Osteoblast (primary cell): ENCODE results near the gene FAF1. TPM values are rescaled to one million over a fixed set of nuclear protein-coding genes. Genes with fewer than 3 reads are reported as not detected.

Experiments
- DNase-seq: peaks from one replicate; pipeline ENCODE4 v3.0.0; 2011; ENCODE audit warnings: low spot score, mixed read lengths; ENCODE audit not compliant: insufficient read length; ENCODE audit errors: missing footprints
- H2AFZ ChIP-seq: 2 replicates; pipeline ENCODE4 v1.6.0; 2011; ENCODE audit warnings: mild to moderate bottlenecking, low read length
- H3K27ac ChIP-seq: 2 replicates; pipeline ENCODE4 v1.5.1; 2011; ENCODE audit warnings: mild to moderate bottlenecking, low read depth, low read length, moderate library complexity
- H3K27me3 ChIP-seq: 2 replicates; pipeline ENCODE4 v1.6.0; 2012; ENCODE audit warnings: mild to moderate bottlenecking, control low read depth, inconsistent platforms, low read length, moderate library complexity; ENCODE audit not compliant: insufficient read depth
- H3K36me3 ChIP-seq: 2 replicates; pipeline ENCODE4 v1.5.1; 2011; ENCODE audit warnings: mild to moderate bottlenecking, low read length, control low read depth, moderate library complexity; ENCODE audit not compliant: insufficient read depth
- H3K4me1 ChIP-seq: 2 replicates; pipeline ENCODE4 v1.5.1; 2011; ENCODE audit warnings: mild to moderate bottlenecking, low read length, control low read depth, moderate library complexity; ENCODE audit not compliant: insufficient read depth
- H3K4me2 ChIP-seq: 2 replicates; pipeline ENCODE4 v1.6.0; 2011; ENCODE audit warnings: mild to moderate bottlenecking, low read length; ENCODE audit not compliant: insufficient read depth
- H3K4me3 ChIP-seq: fragments of 200-600 bp; sonication (generic); 3 replicates; pipeline ENCODE4 v1.5.1; 2012; ENCODE audit warnings: mild to moderate bottlenecking, low read length, inconsistent platforms; ENCODE audit not compliant: insufficient read depth
- H3K79me2 ChIP-seq: 2 replicates; pipeline ENCODE4 v1.6.0; 2012; ENCODE audit warnings: mild to moderate bottlenecking, low read length, control low read depth, inconsistent platforms; ENCODE audit not compliant: insufficient read depth
- H3K9me3 ChIP-seq: 2 replicates; pipeline ENCODE4 v1.5.1; 2011; ENCODE audit warnings: low read depth, low read length, control low read depth
- H4K20me1 ChIP-seq: 2 replicates; pipeline ENCODE4 v1.6.0; 2012; ENCODE audit warnings: mild to moderate bottlenecking, low read length, control low read depth; ENCODE audit not compliant: insufficient read depth
- CTCF ChIP-seq: IDR thresholded peaks from 2 replicates; pipeline ENCODE4 v1.5.1; 2011; ENCODE audit warnings: mild to moderate bottlenecking, low read depth, low read length, moderate library complexity; ENCODE audit errors: extremely low read depth
- total RNA-seq: library from RNA; depleted of rRNA; stranded (reverse); fragments of >200 nt; gene quantifications from 2 replicates; pipeline ENCODE4 v1.2.3, GENCODE V29; 2012

Gene FAF1
- total RNA-seq, 1 donor = 40.5 TPM

GRCh38 chr1:50858761-50859160, 101.3 kb downstream of the FAF1 start:
- Histone ChIP-seq H3K4me2 (no peak overlapping the region), H4K20me1 (peaks cover 9% of the 10 kb centered on the region), H3K4me3 (no peak overlapping the region), H3K79me2 (peaks cover 53% of the 10 kb centered on the region), H3K27me3 (no peaks in the 10 kb centered on the region), H3K27ac (no peak overlapping the region), H3K9me3 (no peaks in the 10 kb centered on the region), H2AFZ (no peak overlapping the region), H3K4me1 (no peaks in the 10 kb centered on the region), H3K36me3 (no peaks in the 10 kb centered on the region)
- no peak for DNase-seq
- TF ChIP-seq CTCF = no peak

GRCh38 chr1:50857702-50858101, 102.4 kb downstream of the FAF1 start:
- no peak for DNase-seq
- no peak overlapping the region for H2AFZ ChIP-seq
- H3K4me3 ChIP-seq = no peak overlapping the region
- no peaks in the 10 kb centered on the region for H3K27me3 ChIP-seq
- no peaks in the 10 kb centered on the region for H3K36me3 ChIP-seq
- peaks cover 4% of the 10 kb centered on the region for H4K20me1 ChIP-seq
- no peaks in the 10 kb centered on the region for H3K9me3 ChIP-seq
- H3K4me2 ChIP-seq = no peak overlapping the region
- peaks cover 46% of the 10 kb centered on the region for H3K79me2 ChIP-seq
- no peak for TF ChIP-seq CTCF
- no peaks in the 10 kb centered on the region for H3K4me1 ChIP-seq
- H3K27ac ChIP-seq = no peak overlapping the region

- DNase-seq = no peak
- Histone ChIP-seq H3K27ac (no peak overlapping the region), H3K9me3 (no peaks in the 10 kb centered on the region), H3K79me2 (peaks cover 11% of the 10 kb centered on the region), H3K27me3 (no peaks in the 10 kb centered on the region), H3K4me1 (no peaks in the 10 kb centered on the region), H3K4me2 (peak overlapping the region; percentile 39), H3K36me3 (no peaks in the 10 kb centered on the region), H2AFZ (no peak overlapping the region), H4K20me1 (peaks cover 4% of the 10 kb centered on the region), H3K4me3 (no peak overlapping the region)
- TF ChIP-seq CTCF = no peak
Measured at GRCh38 chr1:50853325-50853724, 106.7 kb downstream of the FAF1 start.

GRCh38 chr1:50852889-50853288, 107.2 kb downstream of the FAF1 start:
- no peaks in the 10 kb centered on the region for H3K4me1 ChIP-seq
- H2AFZ ChIP-seq = no peak overlapping the region
- no peak for TF ChIP-seq CTCF

More at GRCh38 chr1:50852889-50853288, 107.2 kb downstream of the FAF1 start:
- Histone ChIP-seq H3K79me2 (peaks cover 8% of the 10 kb centered on the region), H3K27ac (no peak overlapping the region), H3K36me3 (no peaks in the 10 kb centered on the region), H4K20me1 (no peaks in the 10 kb centered on the region), H3K4me3 (no peak overlapping the region), H3K4me2 (peak overlapping the region; percentile 39), H3K9me3 (no peaks in the 10 kb centered on the region), H3K27me3 (no peaks in the 10 kb centered on the region)
- no peak for DNase-seq
